H1 (cell line): ENCODE measurements around the gene TMEM86B. TPM values are rescaled to one million over a fixed set of nuclear protein-coding genes. Genes with fewer than 3 reads are reported as not detected.

Experiments
- CHD7 ChIP-seq: fragments of 300-600 bp; sonication (generic); IDR thresholded peaks from 2 replicates; pipeline ENCODE4 v1.7.1; 2012; ENCODE audit warnings: low read length, moderate library complexity, mild to moderate bottlenecking, inconsistent platforms; ENCODE audit not compliant: insufficient replicate concordance
- polyA plus RNA-seq, 7 experiments: library from polyadenylated mRNA; depleted of rRNA in 3 of 7; stranded (reverse) in 5 of 7; unstranded in 2 of 7; fragments of >200 nt in 5 of 7; fragments of 200-250 nt in 2 of 7; gene quantifications; 1 replicate in 5 of 7; 2 replicates in 1 of 7; 4 replicates in 1 of 7; pipeline versions ENCODE4 v1.2.1 to v1.2.3, GENCODE V29; 2011 to 2013; ENCODE audit warnings: missing spikeins in 2 of 7, mixed read lengths in 2 of 7
- total RNA-seq: library from RNA; stranded (reverse); fragmentation: NEBNext Ultra II Directional; extraction: Animal tissue kit (Norgen Biotek cat#: 25700); gene quantifications from 2 replicates; pipeline ENCODE4 v1.2.1, GENCODE V29; 2021

TMEM86B gene
- total and polyA plus RNA-seq, 2 of the 8 experiments (the other 6 are each of a cell fraction or from before 2014, with no cell fraction given): 2.0 to 2.9 TPM

- no peak for TF ChIP-seq CHD7
Measured at GRCh38 chr19:55181740-55182139, 46.8 kb downstream of the TMEM86B start (continued).
